ENCODE data around the gene NTMT2. TPM values are rescaled to one million over a fixed set of nuclear protein-coding genes. Genes with fewer than 3 reads are reported as not detected.
A peak's percentile ranks its signal among the peaks of the same experiment; 100 is the strongest.
"Not testable (repeated sequence)": the region's sequence is repeated elsewhere in the genome, so short reads cannot be mapped to it uniquely, and the experiment has no call there.

The NTMT2 gene
- total RNA-seq, 1 donor, result not detected

DNA sequence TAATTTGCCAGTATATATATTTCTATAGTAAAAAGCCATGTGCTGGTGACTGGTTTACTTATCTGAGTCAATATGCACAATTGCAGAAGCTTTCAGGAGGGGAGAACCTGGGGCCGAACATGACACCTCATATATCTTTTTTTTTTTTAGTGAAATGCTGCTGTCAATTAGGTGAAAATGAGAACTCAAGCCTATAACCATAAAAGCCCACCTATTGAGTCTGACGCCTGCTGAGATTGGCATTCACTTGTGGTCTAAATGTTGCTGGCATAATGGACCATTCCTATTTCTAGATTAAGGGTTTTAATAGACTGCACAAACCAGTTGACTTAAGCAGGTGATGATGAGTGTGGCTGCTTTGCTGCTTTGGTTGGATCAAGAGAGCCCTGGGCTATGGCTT is 10.8 kb downstream of the NTMT2 start:
- H3K4me3 ChIP-seq (ENCODE audit: low read depth, low read length), result no peak overlapping the region
- TF ChIP-seq, protein P1, sequence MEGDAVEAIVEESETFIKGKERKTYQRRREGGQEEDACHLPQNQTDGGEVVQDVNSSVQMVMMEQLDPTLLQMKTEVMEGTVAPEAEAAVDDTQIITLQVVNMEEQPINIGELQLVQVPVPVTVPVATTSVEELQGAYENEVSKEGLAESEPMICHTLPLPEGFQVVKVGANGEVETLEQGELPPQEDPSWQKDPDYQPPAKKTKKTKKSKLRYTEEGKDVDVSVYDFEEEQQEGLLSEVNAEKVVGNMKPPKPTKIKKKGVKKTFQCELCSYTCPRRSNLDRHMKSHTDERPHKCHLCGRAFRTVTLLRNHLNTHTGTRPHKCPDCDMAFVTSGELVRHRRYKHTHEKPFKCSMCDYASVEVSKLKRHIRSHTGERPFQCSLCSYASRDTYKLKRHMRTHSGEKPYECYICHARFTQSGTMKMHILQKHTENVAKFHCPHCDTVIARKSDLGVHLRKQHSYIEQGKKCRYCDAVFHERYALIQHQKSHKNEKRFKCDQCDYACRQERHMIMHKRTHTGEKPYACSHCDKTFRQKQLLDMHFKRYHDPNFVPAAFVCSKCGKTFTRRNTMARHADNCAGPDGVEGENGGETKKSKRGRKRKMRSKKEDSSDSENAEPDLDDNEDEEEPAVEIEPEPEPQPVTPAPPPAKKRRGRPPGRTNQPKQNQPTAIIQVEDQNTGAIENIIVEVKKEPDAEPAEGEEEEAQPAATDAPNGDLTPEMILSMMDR (IDR thresholded peaks at IDR 0.05; ENCODE audit: insufficient read depth, low read depth, low read length), result no peak
- DNase-seq (ENCODE audit: low read depth), result no peak

DNA sequence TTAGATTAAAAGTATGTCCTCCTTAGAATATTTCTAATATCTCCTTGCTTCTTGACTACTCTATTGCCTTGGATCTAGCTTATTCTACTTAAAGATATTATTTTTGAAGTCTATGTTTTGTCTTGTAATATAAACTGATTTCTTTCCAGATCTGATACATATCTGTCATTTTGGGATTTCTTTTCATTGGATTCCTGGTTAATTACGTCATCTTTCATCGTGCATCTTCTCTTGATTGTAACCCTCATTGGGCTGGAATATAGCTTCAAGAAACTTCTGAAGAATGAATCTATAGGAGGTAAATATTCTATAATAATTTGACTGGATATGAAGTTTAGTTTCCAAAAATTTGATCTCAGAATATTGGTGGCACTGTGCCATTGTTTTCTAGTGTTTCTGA is 12.1 kb downstream of the NTMT2 start:
- no peak overlapping the region for H3K4me3 ChIP-seq (ENCODE audit: low read depth, low read length)
- TF ChIP-seq, protein P1 (IDR thresholded peaks at IDR 0.05; ENCODE audit: insufficient read depth, low read depth, low read length), result no peak
- DNase-seq (ENCODE audit: low read depth), result no peak

DNA sequence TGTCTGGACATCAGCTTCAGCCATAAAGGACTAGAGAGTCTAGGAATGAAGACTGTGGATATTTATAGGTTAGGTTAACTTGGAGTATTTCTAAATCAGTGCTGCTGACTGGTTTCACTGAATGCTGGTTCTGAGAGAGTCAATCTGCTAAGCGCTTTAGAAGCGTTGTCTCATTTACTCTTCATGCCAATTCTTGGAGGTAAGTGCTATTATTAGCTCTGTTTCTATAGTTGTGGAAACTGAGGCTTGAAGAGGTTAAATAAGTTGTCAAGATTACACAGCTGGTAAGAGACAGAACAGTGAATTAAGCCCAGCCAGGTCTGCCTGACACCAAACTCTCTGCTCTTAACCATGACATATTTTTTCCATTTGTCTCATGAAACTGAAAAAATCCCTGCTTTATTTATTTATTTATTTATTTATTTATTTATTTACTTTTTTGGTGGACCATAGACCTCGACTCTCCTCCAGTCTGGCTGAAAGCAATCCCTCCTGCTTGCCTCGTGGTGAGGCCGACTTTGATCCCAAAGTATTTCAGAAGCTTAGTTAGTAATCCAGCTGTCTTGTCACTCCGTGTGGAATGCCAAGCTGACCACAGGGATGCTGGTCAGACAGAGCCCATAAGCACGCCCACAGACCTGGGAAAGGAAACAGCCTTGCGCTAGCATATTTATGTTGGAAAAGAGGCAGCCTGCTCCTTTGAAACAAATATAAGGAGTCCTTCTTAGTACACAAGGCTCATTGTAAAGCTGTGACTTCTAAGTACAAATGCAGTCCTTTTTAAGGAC is 16.9 kb downstream of the NTMT2 start:
- H3K4me3 ChIP-seq (ENCODE audit: low read depth, low read length), result no peak overlapping the region
- TF ChIP-seq, protein P1 (IDR thresholded peaks at IDR 0.05; ENCODE audit: insufficient read depth, low read depth, low read length), result no peak
- DNase-seq (ENCODE audit: low read depth), result peak; percentile 89

DNA sequence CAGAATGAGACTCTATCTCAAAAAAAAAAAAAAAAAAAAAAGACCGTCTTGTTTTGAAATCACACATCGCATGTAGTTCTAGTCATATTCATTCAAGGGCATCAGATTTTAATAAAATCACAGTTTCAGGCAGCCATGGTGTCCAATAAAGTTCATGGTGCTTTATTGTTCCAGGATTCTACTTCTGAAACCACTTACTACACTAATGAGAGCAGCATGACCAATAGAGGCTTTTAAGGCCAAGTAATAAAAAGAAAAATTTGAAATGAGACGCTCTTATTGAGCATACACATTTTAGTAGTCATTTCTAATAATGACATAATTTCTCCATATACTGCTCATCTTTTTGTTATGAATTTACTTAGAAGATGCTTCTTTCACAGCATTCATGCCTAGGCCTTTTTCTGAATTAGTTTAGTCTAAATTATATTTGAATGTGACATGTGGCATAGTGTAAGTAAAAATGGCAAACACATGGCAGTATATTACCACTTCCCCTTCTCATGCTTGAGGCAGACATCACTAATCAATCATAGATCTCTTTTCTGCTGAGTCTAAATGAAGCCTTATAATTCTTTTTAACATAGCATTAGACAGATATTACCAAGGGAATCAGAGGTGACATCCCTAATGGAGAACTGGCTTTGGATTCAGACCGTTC is 18.5 kb downstream of the NTMT2 start:
- no peak for DNase-seq (ENCODE audit: low read depth)
- H3K4me3 ChIP-seq (ENCODE audit: low read depth, low read length), result no peak overlapping the region

DNA sequence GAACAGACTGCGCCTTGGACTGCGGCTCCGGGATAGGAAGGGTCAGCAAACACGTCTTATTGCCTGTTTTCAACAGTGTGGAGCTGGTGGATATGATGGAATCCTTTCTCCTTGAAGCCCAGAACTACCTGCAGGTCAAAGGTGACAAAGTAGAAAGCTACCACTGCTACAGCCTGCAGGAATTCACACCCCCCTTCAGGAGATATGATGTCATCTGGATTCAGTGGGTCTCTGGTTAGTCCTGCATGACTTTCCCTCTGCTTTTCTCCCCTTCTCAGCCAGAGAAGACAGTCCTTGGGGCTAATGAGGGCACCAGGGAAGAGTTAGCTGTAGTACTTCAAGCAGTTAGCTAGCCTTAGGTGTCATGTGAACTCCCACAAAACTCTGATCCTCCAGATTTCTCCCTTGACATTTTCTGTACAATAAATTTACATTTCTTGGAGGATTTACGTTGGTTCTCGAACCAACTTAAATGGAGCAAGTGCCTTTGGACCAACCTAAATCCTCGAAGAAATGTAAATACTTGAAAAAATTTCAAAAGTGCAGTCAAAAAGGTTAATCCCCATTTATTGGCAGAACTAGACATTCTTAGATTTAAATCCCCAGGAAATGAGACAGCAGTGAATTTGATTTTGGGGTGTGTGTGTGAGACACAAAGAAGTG is 20.9 kb downstream of the NTMT2 start:
- H3K4me3 ChIP-seq (ENCODE audit: low read depth, low read length), result no peak overlapping the region
- DNase-seq (ENCODE audit: low read depth), result no peak
- TF ChIP-seq, protein P1 (IDR thresholded peaks at IDR 0.05; ENCODE audit: insufficient read depth, low read depth, low read length), result no peak

More for the DNA sequence above, 18.5 kb downstream of the NTMT2 start:
- TF ChIP-seq, protein P1 (IDR thresholded peaks at IDR 0.05; ENCODE audit: insufficient read depth, low read depth, low read length), result no peak

DNA sequence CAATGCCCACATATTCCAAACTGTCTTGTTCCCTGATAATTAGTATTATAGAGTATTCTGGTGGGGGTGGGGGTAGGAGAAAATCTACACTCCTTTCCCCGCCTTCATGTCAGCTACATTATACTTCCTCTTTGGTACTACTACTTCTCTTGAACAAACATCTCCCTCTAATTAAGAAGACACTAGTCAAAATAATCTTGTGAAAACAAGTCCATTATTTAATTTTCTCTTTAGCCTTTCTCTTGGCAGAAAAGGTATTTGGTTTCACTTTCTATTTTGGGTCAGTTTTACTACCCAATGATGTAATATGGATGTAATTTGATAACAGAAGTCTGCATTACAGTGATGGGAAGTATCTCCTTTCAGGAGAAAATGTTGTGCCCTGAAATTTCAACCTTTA is 22.5 kb downstream of the NTMT2 start:
- TF ChIP-seq, protein P1 (IDR thresholded peaks at IDR 0.05; ENCODE audit: insufficient read depth, low read depth, low read length), result no peak
- H3K4me3 ChIP-seq (ENCODE audit: low read depth, low read length), result peak overlapping the region; percentile 21
- peak; percentile 77 for DNase-seq (ENCODE audit: low read depth)

DNA sequence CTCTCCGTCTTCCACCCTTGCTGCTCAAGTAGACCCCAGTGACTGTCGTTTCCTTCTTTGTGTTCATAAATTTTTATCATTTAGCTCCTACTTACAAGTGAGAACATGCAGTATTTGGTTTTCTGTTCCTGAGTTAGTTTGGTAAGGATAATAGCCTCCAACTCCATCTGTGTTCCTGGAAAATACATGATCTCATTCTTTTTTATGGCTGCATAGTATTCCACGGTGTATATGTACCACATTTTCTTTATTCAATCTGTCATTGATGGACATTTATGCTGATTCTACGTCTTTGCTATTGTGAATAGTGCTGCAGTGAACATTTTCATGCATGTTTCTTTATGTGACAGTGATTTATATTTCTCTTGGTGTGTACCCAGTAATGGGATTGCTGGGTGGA is 24.8 kb downstream of the NTMT2 start:
- H3K4me3 ChIP-seq (ENCODE audit: low read depth, low read length); DNase-seq (ENCODE audit: low read depth): not testable (repeated sequence)
